Loucy (cell line): ENCODE results near the gene IGSF6.

ENCODE experiments used
- CTCF ChIP-seq: fragments of 200-600 bp; sonication (generic); conservative IDR thresholded peaks from 2 replicates; pipeline ENCODE4 v1.5.1; 2014; ENCODE audit warnings: mild to moderate bottlenecking, antibody characterized with exemption, low read length
- EZH2phosphoT487 ChIP-seq: fragments of 200-600 bp; IDR thresholded peaks from 2 replicates; pipeline ENCODE4 v1.6.1; 2018; ENCODE audit warnings: antibody characterized with exemption, mild to moderate bottlenecking, moderate library complexity, borderline replicate concordance

- no peak for TF ChIP-seq EZH2phosphoT487
- no peak for TF ChIP-seq CTCF
Observed at GRCh38 chr16:21646091-21646490, 6.3 kb downstream of the IGSF6 start.
